Tibial artery (tissue), 4 donors: ENCODE results near the gene CCDC178.

Experiments used
- DNase-seq, 2 donors: peaks; one replicate each; pipeline ENCODE4 v3.0.0-alpha.2; 2019
- H3K27ac ChIP-seq, 2 donors: fragments of 200-600 bp; sonication (generic) in 1 of 2; 1 replicate in 1 of 2; 2 replicates in 1 of 2; pipeline ENCODE4 v1.5.1; 2018 to 2019; ENCODE audit warnings: mild to moderate bottlenecking in 1 of 2
- H3K27me3 ChIP-seq, 2 donors: fragments of 200-600 bp; sonication (generic) in 1 of 2; one replicate each; pipeline versions ENCODE4 v1.5.1 to v1.6.0; 2016 to 2019
- H3K36me3 ChIP-seq, 3 donors: fragments of 200-600 bp; sonication (generic) in 2 of 3; one replicate each; pipeline ENCODE4 v1.5.1; 2016 to 2019; ENCODE audit warnings: mild to moderate bottlenecking in 2 of 3
- H3K4me1 ChIP-seq, 4 donors: fragments of 200-600 bp; sonication (generic) in 2 of 4; 1 replicate in 3 of 4; 2 replicates in 1 of 4; pipeline ENCODE4 v1.5.1; 2016 to 2019
- H3K4me3 ChIP-seq, 2 donors: fragments of 200-600 bp; sonication (generic) in 1 of 2; 1 replicate in 1 of 2; 2 replicates in 1 of 2; pipeline ENCODE4 v1.5.1; 2018 to 2019; ENCODE audit warnings: mild to moderate bottlenecking in 2 of 2
- H3K9me3 ChIP-seq, 3 donors: fragments of 200-600 bp; sonication (generic) in 1 of 3; one replicate each; pipeline ENCODE4 v1.5.1; 2016 to 2019
- CTCF ChIP-seq, 2 experiments: fragments of 200-600 bp in 1 of 2; fragments of 450-650 bp in 1 of 2; IDR thresholded peaks; one replicate each; pipeline ENCODE4 v1.5.1; 2017 to 2019; ENCODE audit warnings: antibody characterized with exemption in 2 of 2, mild to moderate bottlenecking in 1 of 2, moderate library complexity in 1 of 2
- intact Hi-C: fragments of 100-400 bp; cut with DNase I; formaldehyde crosslinking; loops from one replicate; pipeline ENCODE4 v1.15.0; 2023; ENCODE audit warnings: low total_unique reads

The CCDC178 gene

GRCh38 chr18:33316146-33316587 is 124.4 kb downstream of the CCDC178 start:
- no peak overlapping the region for H3K4me3 ChIP-seq
- intact Hi-C loops, result no loop called here
- H3K36me3 ChIP-seq, result no peaks in the 10 kb centered on the region
- no peak for DNase-seq
- no peaks in the 10 kb centered on the region for H3K9me3 ChIP-seq
- no peaks in the 10 kb centered on the region for H3K27me3 ChIP-seq
- no peaks in the 10 kb centered on the region for H3K4me1 ChIP-seq
- H3K27ac ChIP-seq, result no peak overlapping the region
- no peak for TF ChIP-seq CTCF (IDR thresholded peaks at IDR 0.05)

GRCh38 chr18:33307520-33307919 is 133.0 kb downstream of the CCDC178 start:
- DNase-seq, result no peak
- intact Hi-C loops, result no loop called here

GRCh38 chr18:33304277-33304676 is 136.2 kb downstream of the CCDC178 start:
- Histone ChIP-seq H3K4me1 (no peaks in the 10 kb centered on the region), H3K27me3 (no peaks in the 10 kb centered on the region), H3K9me3 (no peaks in the 10 kb centered on the region), H3K4me3 (no peak overlapping the region), H3K36me3 (no peaks in the 10 kb centered on the region), H3K27ac (no peak overlapping the region)
- no peak for TF ChIP-seq CTCF (IDR thresholded peaks at IDR 0.05)
- DNase-seq, result no peak
- intact Hi-C loops, result no loop called here

More at GRCh38 chr18:33307520-33307919, 133.0 kb downstream of the CCDC178 start:
- Histone ChIP-seq H3K27ac (no peak overlapping the region), H3K27me3 (no peaks in the 10 kb centered on the region), H3K9me3 (no peaks in the 10 kb centered on the region), H3K36me3 (no peaks in the 10 kb centered on the region), H3K4me1 (no peaks in the 10 kb centered on the region), H3K4me3 (no peak overlapping the region)
- no peak for TF ChIP-seq CTCF (IDR thresholded peaks at IDR 0.05)

GRCh38 chr18:33291539-33291938 is 149.0 kb downstream of the CCDC178 start:
- Histone ChIP-seq H3K4me3 (no peak overlapping the region), H3K36me3 (no peaks in the 10 kb centered on the region), H3K27me3 (no peaks in the 10 kb centered on the region), H3K9me3 (no peaks in the 10 kb centered on the region), H3K4me1 (no peaks in the 10 kb centered on the region), H3K27ac (no peak overlapping the region)
- intact Hi-C loops, result no loop called here
- no peak for DNase-seq
- no peak for TF ChIP-seq CTCF (IDR thresholded peaks at IDR 0.05)

- intact Hi-C loops, result no loop called here
- Histone ChIP-seq H3K4me1 (no peaks in the 10 kb centered on the region), H3K27ac (no peak overlapping the region), H3K27me3 (no peaks in the 10 kb centered on the region), H3K9me3 (no peaks in the 10 kb centered on the region), H3K36me3 (no peaks in the 10 kb centered on the region), H3K4me3 (no peak overlapping the region)
- DNase-seq, result no peak
- TF ChIP-seq CTCF (IDR thresholded peaks at IDR 0.05), result no peak
Measured at GRCh38 chr18:33288082-33288716, 152.3 kb downstream of the CCDC178 start.
